ENCODE data around the gene REC8. TPM values are rescaled to one million over a fixed set of nuclear protein-coding genes. Genes with fewer than 3 reads are reported as not detected.
"Not testable (repeated sequence)": the region's sequence is repeated elsewhere in the genome, so short reads cannot be mapped to it uniquely, and the experiment has no call there.

REC8 gene
- polyA plus RNA-seq, 4 donors = 23.0 to 135 (median 40.7) TPM

DNA sequence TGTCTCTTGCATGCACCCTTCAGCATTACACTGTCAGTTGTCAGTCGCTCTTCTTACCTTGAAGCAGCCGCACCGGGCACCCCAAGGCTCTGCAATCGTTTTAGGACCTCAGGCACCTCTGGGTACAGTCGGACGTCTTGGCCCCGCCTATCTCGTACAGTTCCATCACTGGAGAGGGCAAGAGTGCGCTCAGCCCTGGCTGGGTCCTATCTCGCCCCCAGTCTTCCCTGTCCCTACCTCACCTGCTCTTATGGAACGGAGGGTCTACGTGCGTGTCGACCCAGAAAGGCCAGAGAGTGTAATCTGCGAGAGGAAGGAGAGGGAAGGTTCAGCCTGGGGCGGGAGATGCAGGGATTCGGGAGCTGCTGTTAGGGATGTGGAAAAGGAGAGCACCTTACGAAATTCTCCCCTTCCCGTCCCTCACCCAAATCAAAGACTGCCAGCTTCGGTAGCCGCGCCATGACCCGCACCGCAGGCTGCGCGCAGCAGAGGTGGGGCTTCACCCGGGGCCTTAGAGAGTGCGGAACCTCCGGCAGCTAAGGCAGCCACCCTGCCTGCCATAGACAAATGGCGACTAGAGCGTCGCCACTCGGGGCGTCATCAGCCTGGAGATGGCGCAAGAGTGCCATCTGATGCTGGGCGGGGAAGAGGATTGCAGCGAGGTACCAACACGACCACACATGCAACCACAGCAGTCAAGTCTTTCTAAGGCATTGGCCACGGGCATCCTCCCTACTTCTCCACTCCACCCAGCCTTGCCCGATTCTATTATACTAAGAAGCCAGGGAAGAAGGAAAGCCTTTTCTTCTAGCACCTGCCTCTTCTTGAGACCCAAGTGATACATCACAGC, 43.8 kb downstream of the REC8 start, which contains the start of gene MDP1:
Gene MDP1 (minus strand): TSS at position 572 of the 850 bp plus-strand sequence. CDS start 111 bp downstream, at position 461.
- Histone ChIP-seq H3K4me3 (ENCODE audit: low read depth in 1 of 3, low read length in 3 of 3) (peak within 1 kb of the TSS; percentile 53 to 74 (median 69)), H3K27me3 (ENCODE audit: control insufficient read depth in 3 of 3, insufficient read depth in 3 of 3, low read length in 3 of 3) (no peaks in the 10 kb centered on the region), H3K4me1 (ENCODE audit: control insufficient read depth in 3 of 3, insufficient read depth in 2 of 3, low read depth in 1 of 3, low read length in 2 of 3) (peaks cover 0 to 20% (median 0%) of the 10 kb centered on the region in 3 donors), H3K36me3 (ENCODE audit: control insufficient read depth in 3 of 3, insufficient read depth in 2 of 3, low read depth in 1 of 3, low read length in 3 of 3) (peaks cover 0 to 17% (median 0%) of the 10 kb centered on the region in 3 donors), H3K9me3 (ENCODE audit: control insufficient read depth in 2 of 2, insufficient read depth in 1 of 2, low read depth in 1 of 2, low read length in 1 of 2) (no peaks in the 10 kb centered on the region), H3K27ac (ENCODE audit: low read depth in 1 of 3, low read length in 2 of 3) (peak within 1 kb of the TSS; percentile 90 to 99 (median 99))
- FAIRE-seq (no peak), DNase-seq (peak; percentile 92 to 96)
- WGBS, 3 donors = 0% methylated on average over 40 of the region's 40 CpGs

DNA sequence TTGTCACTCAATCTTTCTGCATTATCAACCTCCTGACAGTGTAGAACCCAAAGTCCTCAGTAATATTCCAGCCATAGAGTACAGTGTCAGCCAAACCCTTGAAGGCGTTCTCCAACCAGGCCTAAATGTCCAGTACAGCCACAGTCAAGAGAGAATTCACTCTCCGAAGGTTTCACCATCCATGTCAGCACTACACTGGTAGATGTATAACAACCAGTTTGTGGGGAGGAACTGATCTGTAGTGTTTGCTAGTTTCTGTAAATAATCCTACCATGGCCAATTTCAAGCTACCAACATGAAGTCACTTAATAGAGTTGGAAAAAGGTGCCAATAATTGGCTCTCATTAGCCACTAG, 44.4 kb downstream of the REC8 start:
- Histone ChIP-seq H3K4me1 (ENCODE audit: control insufficient read depth in 3 of 3, insufficient read depth in 2 of 3, low read depth in 1 of 3, low read length in 2 of 3) (peaks cover 0 to 20% (median 0%) of the 10 kb centered on the region in 3 donors), H3K27ac (ENCODE audit: low read depth in 1 of 3, low read length in 2 of 3) (peak overlapping the region; percentile 90 to 99 (median 99)), H3K36me3 (ENCODE audit: control insufficient read depth in 3 of 3, insufficient read depth in 2 of 3, low read depth in 1 of 3, low read length in 3 of 3) (peaks cover 0 to 11% (median 0%) of the 10 kb centered on the region in 3 donors), H3K4me3 (ENCODE audit: low read depth in 1 of 3, low read length in 3 of 3) (no peak overlapping the region), H3K27me3 (ENCODE audit: control insufficient read depth in 3 of 3, insufficient read depth in 3 of 3, low read length in 3 of 3) (no peaks in the 10 kb centered on the region), H3K9me3 (ENCODE audit: control insufficient read depth in 2 of 2, insufficient read depth in 1 of 2, low read depth in 1 of 2, low read length in 1 of 2) (no peaks in the 10 kb centered on the region)
- WGBS, 3 donors = 69 to 89% (median 75%) methylated on average over 2 of the region's 2 CpGs
- DNase-seq = no peak
- no peak for FAIRE-seq

DNA sequence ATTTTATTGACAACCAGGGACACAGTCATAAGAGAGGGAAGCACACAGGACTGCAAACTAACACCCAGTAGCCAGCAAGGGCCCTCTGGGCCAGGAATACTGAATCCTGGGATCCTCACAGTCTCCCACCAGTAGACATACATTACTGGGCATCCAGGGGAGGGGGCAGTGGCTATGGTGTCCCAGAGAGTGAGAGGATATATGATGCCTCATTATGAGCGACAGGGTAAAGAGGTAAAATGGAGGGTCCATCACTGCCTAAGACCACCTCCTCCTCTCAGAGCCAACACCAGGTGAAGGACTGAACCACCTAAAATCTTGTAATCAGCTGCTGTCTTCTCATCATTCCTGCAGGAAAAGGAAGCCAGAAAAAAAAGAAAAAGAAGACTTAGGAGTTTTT, 45.0 kb downstream of the REC8 start:
- not testable (repeated sequence) for H3K27ac ChIP-seq (ENCODE audit: low read depth in 1 of 3, low read length in 2 of 3); H3K27me3 ChIP-seq (ENCODE audit: control insufficient read depth in 3 of 3, insufficient read depth in 3 of 3, low read length in 3 of 3); FAIRE-seq; H3K4me3 ChIP-seq (ENCODE audit: low read depth in 1 of 3, low read length in 3 of 3); H3K9me3 ChIP-seq (ENCODE audit: control insufficient read depth in 2 of 2, insufficient read depth in 1 of 2, low read depth in 1 of 2, low read length in 1 of 2); DNase-seq; H3K36me3 ChIP-seq (ENCODE audit: control insufficient read depth in 3 of 3, insufficient read depth in 2 of 3, low read depth in 1 of 3, low read length in 3 of 3)
- peaks cover 0 to 20% (median 0%) of the 10 kb centered on the region in 3 donors for H3K4me1 ChIP-seq (ENCODE audit: control insufficient read depth in 3 of 3, insufficient read depth in 2 of 3, low read depth in 1 of 3, low read length in 2 of 3)
- 89 to 100% (median 97%) methylated on average over 1 of the region's 1 CpG for WGBS, 3 donors

DNA sequence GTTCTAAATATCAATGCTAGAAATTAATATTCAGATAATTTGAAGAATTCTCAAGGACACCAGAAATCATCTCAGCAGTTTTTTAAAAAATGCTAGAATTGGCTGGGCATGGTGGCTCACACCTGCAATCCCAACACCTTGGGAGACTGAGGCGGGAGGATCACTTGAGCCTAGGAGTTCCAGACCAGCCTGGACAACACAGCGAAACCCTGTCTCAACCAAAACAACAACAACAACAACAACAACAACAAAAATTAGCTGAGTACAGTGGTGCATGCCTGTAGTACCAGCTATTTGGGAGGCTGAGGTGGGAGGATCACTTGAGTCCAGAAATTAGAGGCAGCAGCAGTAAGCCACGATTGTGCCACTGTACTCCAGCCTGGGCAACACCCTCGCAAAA, 47.2 kb downstream of the REC8 start:
- DNase-seq = no peak
- H3K36me3 ChIP-seq (ENCODE audit: control insufficient read depth in 3 of 3, insufficient read depth in 2 of 3, low read depth in 1 of 3, low read length in 3 of 3) = peaks cover 0 to 12% (median 0%) of the 10 kb centered on the region in 3 donors
- H3K27ac ChIP-seq (ENCODE audit: low read depth in 1 of 3, low read length in 2 of 3) = no peak overlapping the region
- FAIRE-seq = no peak
- no peak overlapping the region for H3K4me3 ChIP-seq (ENCODE audit: low read depth in 1 of 3, low read length in 3 of 3)
- 88 to 96% (median 89%) methylated on average over 4 of the region's 4 CpGs for WGBS, 3 donors
- H3K9me3 ChIP-seq (ENCODE audit: control insufficient read depth in 2 of 2, insufficient read depth in 1 of 2, low read depth in 1 of 2, low read length in 1 of 2) = no peaks in the 10 kb centered on the region
- H3K27me3 ChIP-seq (ENCODE audit: control insufficient read depth in 3 of 3, insufficient read depth in 3 of 3, low read length in 3 of 3) = no peaks in the 10 kb centered on the region
- H3K4me1 ChIP-seq (ENCODE audit: control insufficient read depth in 3 of 3, insufficient read depth in 2 of 3, low read depth in 1 of 3, low read length in 2 of 3) = peaks cover 0 to 13% (median 0%) of the 10 kb centered on the region in 3 donors

DNA sequence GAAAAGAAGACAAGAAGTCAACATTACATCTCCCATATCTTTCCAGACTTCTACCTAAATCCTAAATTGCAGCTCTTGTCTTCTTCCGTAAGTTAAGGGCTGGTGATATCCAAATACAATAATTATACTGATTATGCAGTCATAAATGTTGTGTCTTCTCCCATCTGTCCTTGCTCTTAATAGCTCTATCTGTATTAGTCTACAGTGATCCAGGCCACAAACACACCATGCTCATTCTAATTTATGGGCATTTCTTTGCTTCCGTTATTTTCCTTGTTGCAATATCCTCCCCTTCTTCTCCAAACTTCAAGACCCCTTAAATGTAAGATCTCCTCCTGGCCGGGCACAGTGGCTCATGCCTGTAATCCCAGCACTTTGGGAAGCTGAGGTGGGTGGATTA, 47.6 kb downstream of the REC8 start:
- Histone ChIP-seq H3K4me1 (ENCODE audit: control insufficient read depth in 3 of 3, insufficient read depth in 2 of 3, low read depth in 1 of 3, low read length in 2 of 3) (peaks cover 0 to 8% (median 0%) of the 10 kb centered on the region in 3 donors), H3K27ac (ENCODE audit: low read depth in 1 of 3, low read length in 2 of 3) (no peak overlapping the region), H3K27me3 (ENCODE audit: control insufficient read depth in 3 of 3, insufficient read depth in 3 of 3, low read length in 3 of 3) (no peaks in the 10 kb centered on the region), H3K4me3 (ENCODE audit: low read depth in 1 of 3, low read length in 3 of 3) (no peak overlapping the region), H3K9me3 (ENCODE audit: control insufficient read depth in 2 of 2, insufficient read depth in 1 of 2, low read depth in 1 of 2, low read length in 1 of 2) (no peaks in the 10 kb centered on the region), H3K36me3 (ENCODE audit: control insufficient read depth in 3 of 3, insufficient read depth in 2 of 3, low read depth in 1 of 3, low read length in 3 of 3) (peaks cover 0 to 14% (median 0%) of the 10 kb centered on the region in 3 donors)
- DNase-seq (no peak), FAIRE-seq (no peak)
- WGBS, 3 donors = 61 to 64% (median 63%) methylated on average over 3 of the region's 3 CpGs

DNA sequence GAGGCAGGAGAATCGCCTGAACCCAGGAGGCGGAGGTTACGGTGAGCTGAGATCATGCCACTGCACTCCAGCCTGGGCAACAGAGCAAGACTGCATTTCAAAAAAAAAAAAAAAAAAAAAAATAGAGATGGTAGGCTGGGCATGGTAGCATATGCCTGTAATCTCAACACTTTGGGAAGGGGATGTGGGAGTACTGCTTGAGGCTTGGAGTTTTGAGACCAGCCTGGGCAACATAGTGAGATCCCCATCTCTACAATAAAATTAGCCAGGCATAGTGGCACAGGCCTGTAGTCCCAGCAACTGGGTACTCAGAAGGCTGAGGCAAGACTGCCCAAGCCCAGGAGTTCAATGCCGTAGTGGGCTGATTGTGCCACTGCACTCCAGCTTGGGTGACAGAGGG, 51.1 kb downstream of the REC8 start:
- not testable (repeated sequence) for H3K9me3 ChIP-seq (ENCODE audit: control insufficient read depth in 2 of 2, insufficient read depth in 1 of 2, low read depth in 1 of 2, low read length in 1 of 2); FAIRE-seq; H3K4me3 ChIP-seq (ENCODE audit: low read depth in 1 of 3, low read length in 3 of 3); H3K27me3 ChIP-seq (ENCODE audit: control insufficient read depth in 3 of 3, insufficient read depth in 3 of 3, low read length in 3 of 3); H3K4me1 ChIP-seq (ENCODE audit: control insufficient read depth in 3 of 3, insufficient read depth in 2 of 3, low read depth in 1 of 3, low read length in 2 of 3); H3K27ac ChIP-seq (ENCODE audit: low read depth in 1 of 3, low read length in 2 of 3); DNase-seq
- H3K36me3 ChIP-seq (ENCODE audit: control insufficient read depth in 3 of 3, insufficient read depth in 2 of 3, low read depth in 1 of 3, low read length in 3 of 3) = peaks cover 0 to 12% (median 0%) of the 10 kb centered on the region in 3 donors
- WGBS, 3 donors = 97 to 99% (median 97%) methylated on average over 4 of the region's 4 CpGs

DNA sequence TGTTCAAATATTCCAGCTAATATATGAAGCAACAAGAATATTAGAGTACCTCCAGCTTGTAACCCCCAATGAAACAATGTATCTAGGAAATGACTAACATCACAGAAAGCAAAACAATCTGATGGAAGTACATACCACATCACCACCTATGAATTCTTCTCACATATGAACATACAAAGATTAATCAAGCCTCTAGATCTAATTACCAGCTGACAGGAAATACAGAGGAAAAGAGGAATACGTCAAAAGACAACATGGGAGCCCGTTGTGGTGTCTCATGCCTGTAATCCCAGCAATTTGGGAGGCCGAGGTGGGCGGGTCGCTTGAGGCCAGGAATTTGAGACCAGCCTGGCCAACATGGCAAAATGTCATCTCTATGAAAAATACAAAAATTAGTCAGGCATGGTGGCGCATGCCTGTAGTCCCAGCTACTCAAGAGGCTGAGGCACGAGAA, 52.8 kb downstream of the REC8 start:
- Histone ChIP-seq H3K36me3 (ENCODE audit: control insufficient read depth in 3 of 3, insufficient read depth in 2 of 3, low read depth in 1 of 3, low read length in 3 of 3) (peaks cover 0 to 17% (median 0%) of the 10 kb centered on the region in 3 donors), H3K4me1 (ENCODE audit: control insufficient read depth in 3 of 3, insufficient read depth in 2 of 3, low read depth in 1 of 3, low read length in 2 of 3) (no peaks in the 10 kb centered on the region), H3K9me3 (ENCODE audit: control insufficient read depth in 2 of 2, insufficient read depth in 1 of 2, low read depth in 1 of 2, low read length in 1 of 2) (no peaks in the 10 kb centered on the region), H3K27ac (ENCODE audit: low read depth in 1 of 3, low read length in 2 of 3) (peak overlapping the region in 1 of 3 donors; percentile 16), H3K4me3 (ENCODE audit: low read depth in 1 of 3, low read length in 3 of 3) (no peak overlapping the region), H3K27me3 (ENCODE audit: control insufficient read depth in 3 of 3, insufficient read depth in 3 of 3, low read length in 3 of 3) (no peaks in the 10 kb centered on the region)
- 89 to 95% (median 89%) methylated on average over 7 of the region's 7 CpGs for WGBS, 3 donors
- DNase-seq (no peak), FAIRE-seq (no peak)

DNA sequence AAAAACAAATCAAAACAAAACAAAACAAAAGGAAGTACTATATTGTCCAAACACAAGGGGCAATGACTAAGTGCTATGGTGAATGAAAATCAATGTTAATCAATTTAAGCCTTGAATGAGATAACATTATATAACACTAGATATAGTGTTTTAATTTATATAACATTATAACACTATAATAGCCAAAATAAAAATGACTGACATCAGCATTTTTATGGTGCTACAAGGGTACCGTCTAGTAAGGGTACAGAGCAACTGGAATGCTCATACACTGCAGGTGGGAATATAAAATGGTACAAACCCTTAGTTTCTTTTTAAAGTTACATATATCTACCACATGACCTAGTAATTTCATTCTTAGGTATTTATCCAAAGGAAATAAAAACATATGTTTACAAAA, 54.6 kb downstream of the REC8 start:
- DNase-seq = no peak
- H3K4me3 ChIP-seq (ENCODE audit: low read depth in 1 of 3, low read length in 3 of 3) = no peak overlapping the region
- 65 to 72% (median 67%) methylated on average over 1 of the region's 1 CpG for WGBS, 3 donors
- H3K9me3 ChIP-seq (ENCODE audit: control insufficient read depth in 2 of 2, insufficient read depth in 1 of 2, low read depth in 1 of 2, low read length in 1 of 2) = no peaks in the 10 kb centered on the region
- peaks cover 0 to 26% (median 0%) of the 10 kb centered on the region in 3 donors for H3K36me3 ChIP-seq (ENCODE audit: control insufficient read depth in 3 of 3, insufficient read depth in 2 of 3, low read depth in 1 of 3, low read length in 3 of 3)
- no peak for FAIRE-seq
- peaks cover 2 to 3% (median 3%) of the 10 kb centered on the region in 3 donors for H3K4me1 ChIP-seq (ENCODE audit: control insufficient read depth in 3 of 3, insufficient read depth in 2 of 3, low read depth in 1 of 3, low read length in 2 of 3)
- H3K27me3 ChIP-seq (ENCODE audit: control insufficient read depth in 3 of 3, insufficient read depth in 3 of 3, low read length in 3 of 3) = no peaks in the 10 kb centered on the region
- H3K27ac ChIP-seq (ENCODE audit: low read depth in 1 of 3, low read length in 2 of 3) = no peak overlapping the region
